ENCODE data around the gene PTGS2.

The PTGS2 gene

GRCh38 chr1:186682736-186683135 lies 2.5 kb upstream of the PTGS2 start:
- TF ChIP-seq CTCF (IDR thresholded peaks at IDR 0.05; ENCODE audit: extremely low read depth, insufficient read depth, missing control alignments), result peak; percentile 28
- in situ Hi-C loops (cut with MboI; ENCODE audit: low pct_unique_long_range_greater_than_20kb, low sequenced_read_pairs, unreplicated experiment), result no loop called here
- DNase-seq (ENCODE audit: low spot score), result no peak

- in situ Hi-C loops (cut with MboI; ENCODE audit: low pct_unique_long_range_greater_than_20kb, low sequenced_read_pairs, unreplicated experiment), result no loop called here
- no peak for DNase-seq (ENCODE audit: low spot score)
- TF ChIP-seq CTCF (IDR thresholded peaks at IDR 0.05; ENCODE audit: extremely low read depth, insufficient read depth, missing control alignments), result no peak
Measured at GRCh38 chr1:186681801-186682200, 1.6 kb upstream of the PTGS2 start.

GRCh38 chr1:186681121-186681520 lies 898 bp upstream of the PTGS2 start:
- in situ Hi-C loops (cut with MboI; ENCODE audit: low pct_unique_long_range_greater_than_20kb, low sequenced_read_pairs, unreplicated experiment), result no loop called here
- DNase-seq (ENCODE audit: low spot score), result no peak
- no peak for TF ChIP-seq CTCF (IDR thresholded peaks at IDR 0.05; ENCODE audit: extremely low read depth, insufficient read depth, missing control alignments)

- no peak for DNase-seq (ENCODE audit: low spot score)
- TF ChIP-seq CTCF (IDR thresholded peaks at IDR 0.05; ENCODE audit: extremely low read depth, insufficient read depth, missing control alignments), result no peak
- in situ Hi-C loops (cut with MboI; ENCODE audit: low pct_unique_long_range_greater_than_20kb, low sequenced_read_pairs, unreplicated experiment), result no loop called here
Measured at GRCh38 chr1:186679924-186680244, 339 bp downstream of the PTGS2 start.

- no peak for TF ChIP-seq CTCF (IDR thresholded peaks at IDR 0.05; ENCODE audit: extremely low read depth, insufficient read depth, missing control alignments)
- in situ Hi-C loops (cut with MboI; ENCODE audit: low pct_unique_long_range_greater_than_20kb, low sequenced_read_pairs, unreplicated experiment), result no loop called here
- DNase-seq (ENCODE audit: low spot score), result no peak
Measured at GRCh38 chr1:186678155-186678554, 2.1 kb downstream of the PTGS2 start.

- in situ Hi-C loops (cut with MboI; ENCODE audit: low pct_unique_long_range_greater_than_20kb, low sequenced_read_pairs, unreplicated experiment), result no loop called here
- DNase-seq (ENCODE audit: low spot score), result no peak
- TF ChIP-seq CTCF (IDR thresholded peaks at IDR 0.05; ENCODE audit: extremely low read depth, insufficient read depth, missing control alignments), result no peak
Measured at GRCh38 chr1:186672596-186672995, 7.6 kb downstream of the PTGS2 start.

GRCh38 chr1:186672131-186672530 lies 8.1 kb downstream of the PTGS2 start:
- in situ Hi-C loops (cut with MboI; ENCODE audit: low pct_unique_long_range_greater_than_20kb, low sequenced_read_pairs, unreplicated experiment), result no loop called here
- no peak for TF ChIP-seq CTCF (IDR thresholded peaks at IDR 0.05; ENCODE audit: extremely low read depth, insufficient read depth, missing control alignments)
- DNase-seq (ENCODE audit: low spot score), result no peak

Measured in GM13977 (cell line).